PC-3 (cell line): ENCODE results near the gene DGLUCY.

Source experiments
- CTCF ChIP-seq: fragments of 300-600 bp; sonication (generic); conservative IDR thresholded peaks from 2 replicates; pipeline ENCODE4 v1.5.1; 2017; ENCODE audit warnings: antibody characterized with exemption, low read depth, mild to moderate bottlenecking, low read length
- EZH2phosphoT487 ChIP-seq: fragments of 300-600 bp; sonication (generic); IDR thresholded peaks from 2 replicates; pipeline ENCODE4 v1.6.1; 2018; ENCODE audit warnings: mild to moderate bottlenecking, antibody characterized with exemption, low read length, borderline replicate concordance

- TF ChIP-seq CTCF (no peak), EZH2phosphoT487 (no peak)
These were observed 140.0 kb downstream of the DGLUCY start for GRCh38 chr14:91253795-91254323.
